ENCODE data around the gene COX6A1. TPM values are rescaled to one million over a fixed set of nuclear protein-coding genes. Genes with fewer than 3 reads are reported as not detected.

Gene COX6A1
- total RNA-seq, 1 experiment from 2014 or later, result 637 TPM

Other genes with a start within 250 kb of the COX6A1 start
- 33.7 and 59.7 TPM in 2 replicates for gene GCN1, start 243.4 kb upstream of the COX6A1 start, total RNA-seq (2014; rRNA removed; shearing (Covaris generic))
- gene RPLP0, start 237.0 kb upstream of the COX6A1 start, total RNA-seq (2014; rRNA removed; shearing (Covaris generic)), result 6,442 and 6,835 TPM in 2 replicates
- 18.7 and 31.3 TPM in 2 replicates for gene PXN, start 172.4 kb upstream of the COX6A1 start, total RNA-seq (2014; rRNA removed; shearing (Covaris generic))
- gene RNU4-2, start 146.2 kb upstream of the COX6A1 start, total RNA-seq (2014; rRNA removed; shearing (Covaris generic)), result under 0.01 TPM in 1 of 2 replicates, not detected in the other
- gene RNU4-1, start 144.9 kb upstream of the COX6A1 start, total RNA-seq (2014; rRNA removed; shearing (Covaris generic)), result under 0.01 TPM in 2 replicates
- 2.4 and 6.8 TPM in 2 replicates for gene SIRT4, start 135.8 kb upstream of the COX6A1 start, total RNA-seq (2014; rRNA removed; shearing (Covaris generic))
- gene PLA2G1B, start 110.3 kb upstream of the COX6A1 start, total RNA-seq (2014; rRNA removed; shearing (Covaris generic)), result not detected in 2 replicates
- 0.35 and 0.72 TPM in 2 replicates for gene MSI1, start 68.9 kb upstream of the COX6A1 start, total RNA-seq (2014; rRNA removed; shearing (Covaris generic))
- gene TRIAP1, start 8.3 kb downstream of the COX6A1 start, total RNA-seq (2014; rRNA removed; shearing (Covaris generic)), result 72.8 and 83.2 TPM in 2 replicates
- gene GATC, start 8.3 kb downstream of the COX6A1 start, total RNA-seq (2014; rRNA removed; shearing (Covaris generic)), result 21.2 and 24.8 TPM in 2 replicates
- gene SRSF9, start 31.6 kb downstream of the COX6A1 start, total RNA-seq (2014; rRNA removed; shearing (Covaris generic)), result 221 and 252 TPM in 2 replicates
- 538 and 559 TPM in 2 replicates for gene DYNLL1, start 58.0 kb downstream of the COX6A1 start, total RNA-seq (2014; rRNA removed; shearing (Covaris generic))
- 47.9 and 50.9 TPM in 2 replicates for gene COQ5, start 91.0 kb downstream of the COX6A1 start, total RNA-seq (2014; rRNA removed; shearing (Covaris generic))
- gene RNF10, start 96.2 kb downstream of the COX6A1 start, total RNA-seq (2014; rRNA removed; shearing (Covaris generic)), result 59.4 and 74.9 TPM in 2 replicates
- 71.1 and 77.5 TPM in 2 replicates for gene POP5, start 143.3 kb downstream of the COX6A1 start, total RNA-seq (2014; rRNA removed; shearing (Covaris generic))
- gene CABP1, start 202.5 kb downstream of the COX6A1 start, total RNA-seq (2014; rRNA removed; shearing (Covaris generic)), result not detected in 2 replicates
- 136 and 137 TPM in 2 replicates for gene MLEC, start 249.0 kb downstream of the COX6A1 start, total RNA-seq (2014; rRNA removed; shearing (Covaris generic))

Measured in H4 (cell line).